ENCODE data around the gene UFD1. TPM values are rescaled to one million over a fixed set of nuclear protein-coding genes. Genes with fewer than 3 reads are reported as not detected.

Gene UFD1
- total and polyA plus RNA-seq, 9 of the 15 experiments (the other 6 are each of a cell fraction or from before 2014, with no cell fraction given): 238 to 645 (median 363) TPM

GRCh38 chr22:19499880-19500242, 20.9 kb upstream of the UFD1 start:
- TF ChIP-seq EZH2 (IDR thresholded peaks at IDR 0.05; ENCODE audit: borderline replicate concordance, low read depth, low read length): no peak
- TF ChIP-seq RHOXF2B (CRISPR knock-in tag; conservative IDR thresholded peaks at IDR 0.05): 0 out of 2 replicates have a peak, but pooled peaks have one; percentile 61
- 0 out of 2 replicates have a peak, but pooled peaks have one; percentile 28 for TF ChIP-seq POLR2AphosphoS2 (IDR thresholded peaks at IDR 0.05; ENCODE audit: low read length)
- peak; percentile 54; the same call in 1 of the 2 replicates for TF ChIP-seq RBFOX2 (IDR thresholded peaks at IDR 0.05; ENCODE audit: low read depth, low read length)
- TF ChIP-seq ZNF512 (tag; IDR thresholded peaks at IDR 0.05): no peak
- 0 out of 2 replicates have a peak, but pooled peaks have one; percentile 40 for TF ChIP-seq ZNF12 (CRISPR knock-in tag; IDR thresholded peaks at IDR 0.05)
- peak; percentile 14; the same call in 1 of the 2 replicates for TF ChIP-seq POLR2AphosphoS5 (IDR thresholded peaks at IDR 0.05; ENCODE audit: control insufficient read depth, insufficient read depth, low read depth, low read length)
- Histone ChIP-seq H3K9me1 (ENCODE audit: control insufficient read depth, insufficient read depth, low read length) (no peaks in the 10 kb centered on the region), H3K9ac (ENCODE audit: insufficient read depth in 1 of 2, low read depth in 2 of 2, low read length in 2 of 2) (peak overlapping the region in 1 of 2 experiments; percentile 15; a peak in 1 of 4 replicates), H3K79me2 (ENCODE audit: control insufficient read depth, insufficient read depth, low read length) (no peaks in the 10 kb centered on the region), H3K9me3 (replicated peaks; ENCODE audit: control insufficient read depth, insufficient read depth, low read depth, low read length) (no peaks in the 10 kb centered on the region), H4K20me1 (replicated peaks; ENCODE audit: control insufficient read depth, insufficient read depth, low read length) (no peaks in the 10 kb centered on the region), H3K4me2 (ENCODE audit: insufficient read depth, low read length) (no peak overlapping the region), H2AFZ (ENCODE audit: low read depth, low read length) (no peak overlapping the region), H3K4me3 (no peak overlapping the region), H3K27me3 (ENCODE audit: control insufficient read depth in 2 of 2, insufficient read depth in 2 of 2, low read length in 2 of 2) (no peaks in the 10 kb centered on the region), H3K36me3 (ENCODE audit: control insufficient read depth, insufficient read depth, low read length) (peaks cover 100% of the 10 kb centered on the region), H3K4me1 (replicated peaks in 1 of 2; ENCODE audit: control insufficient read depth in 2 of 2, insufficient read depth in 2 of 2, low read length in 2 of 2) (no peaks in the 10 kb centered on the region; a peak in 2 of 5 replicates), H3K27ac (ENCODE audit: extremely low read depth, low read depth, low read length) (no peak overlapping the region)
- DNase-seq (ENCODE audit: extremely low read depth in 1 of 4, low spot score in 3 of 4) (peak in 1 of 4 experiments; percentile 39), ATAC-seq (no peak), FAIRE-seq (no peak)
- ChIA-PET CTCF (ENCODE audit: low intra/inter-chr PET ratio) (no interaction called here), POLR2A (interaction anchor here (0.6 to 5.1 kb wide), 5 partner anchors 8 to 428 kb away, joined by 3 to 46 read pairs (median 4); partner anchors contain the start of gene CDC45)
- in situ Hi-C loops (cut with MboI): loop anchor here (10.0 kb wide), 1 partner anchor 845 kb away; no protein-coding TSS in a partner anchor
- intact Hi-C loops (cut with micrococcal nuclease): no loop called here
- 91% methylated on average over 4 of the region's 4 CpGs for WGBS (ENCODE audit: insufficient coverage, low coverage, missing lambda C conversion rate)
- BruUV-seq (replicated peaks): no TSS peak
